A549 (cell line): ENCODE measurements around the gene PLSCR3. TPM values are rescaled to one million over a fixed set of nuclear protein-coding genes. Genes with fewer than 3 reads are reported as not detected.

Experiments used
- ATAC-seq, 2 experiments: fragments of 200-7000 bp in 1 of 2; fragments of >200 bp in 1 of 2; cut with Nextera tagmentation in 1 of 2; cut with Tn5 transposase in 1 of 2; 3 replicates each; pipeline versions ENCODE4 v1.8.0 to v1.9.1; 2018 to 2020; ENCODE audit warnings: mild to moderate bottlenecking in 1 of 2, moderate library complexity in 1 of 2
- CTCF ChIA-PET: fragments of 300-600 bp; sonication (Branson Sonifier 250); formaldehyde crosslinking; extraction: SDS; loops from one replicate; lab custom pipeline; 2021; ENCODE audit warnings: antibody characterized with exemption, inconsistent platforms; lab: Yijun Ruan, JAX
- POLR2A ChIA-PET: fragments of 350-600 bp; formaldehyde crosslinking; extraction: SDS; loops from one replicate; lab custom pipeline; 2021; ENCODE audit warnings: antibody characterized with exemption, inconsistent platforms; lab: Yijun Ruan, JAX
- DNase-seq, 2 experiments: peaks; one replicate each; pipeline versions ENCODE4 v3.0.0 to v3.0.0-alpha.2; 2011 to 2016; ENCODE audit warnings: low read depth in 1 of 2, low spot score in 1 of 2
- FAIRE-seq: peaks from 2 replicates; lab custom pipeline; 2011; peaks lifted over from hg19 to GRCh38; lab: Jason Lieb, UNC
- H3K27ac ChIP-seq, 2 experiments: fragments of >200 bp; sonication (Bioruptor Twin); formaldehyde crosslinking; 3 replicates each; pipeline ENCODE4 v1.5.1; 2016 to 2017
- H3K4me1 ChIP-seq: fragments of >200 bp; sonication (Bioruptor Twin); formaldehyde crosslinking; 3 replicates; pipeline ENCODE4 v1.6.1; 2016
- H3K4me2 ChIP-seq: fragments of >200 bp; sonication (Bioruptor Twin); formaldehyde crosslinking; 3 replicates; pipeline ENCODE4 v1.6.1; 2016
- H3K4me3 ChIP-seq: fragments of >200 bp; sonication (Bioruptor Twin); formaldehyde crosslinking; 3 replicates; pipeline ENCODE4 v1.5.1; 2016
- H3K9me3 ChIP-seq: fragments of >200 bp; sonication (Bioruptor Twin); formaldehyde crosslinking; 3 replicates; pipeline ENCODE4 v1.6.1; 2016
- BHLHE40 ChIP-seq: IDR thresholded peaks from 2 replicates; pipeline ENCODE4 v1.6.1; 2012; ENCODE audit warnings: low read depth, low read length, inconsistent platforms
- CBX2 ChIP-seq: fragments of 200-600 bp; sonication (generic); IDR thresholded peaks from 2 replicates; pipeline ENCODE4 v1.6.1; 2016; ENCODE audit warnings: low read depth, mild to moderate bottlenecking, borderline replicate concordance
- CBX8 ChIP-seq: fragments of 200-600 bp; sonication (generic); IDR thresholded peaks from 2 replicates; pipeline ENCODE4 v1.6.1; 2016
- CEBPB ChIP-seq, 2 experiments: fragments of >200 bp in 1 of 2; sonication (Bioruptor Twin) in 1 of 2; formaldehyde crosslinking in 1 of 2; IDR thresholded peaks; 2 replicates each; pipeline ENCODE4 v1.6.1; 2012 to 2016
- CHD2 ChIP-seq: fragments of 150-350 bp; IDR thresholded peaks from 2 replicates; pipeline ENCODE4 v1.6.1; 2014; ENCODE audit warnings: low read length; ENCODE audit not compliant: partially characterized antibody
- CHD4 ChIP-seq: fragments of 200-600 bp; sonication (generic); IDR thresholded peaks from 2 replicates; pipeline ENCODE4 v1.6.1; 2016; ENCODE audit warnings: antibody characterized with exemption, mild to moderate bottlenecking, borderline replicate concordance
- EHF ChIP-seq: fragments of 250-450 bp; sonication (Bioruptor Pico); IDR thresholded peaks from 2 replicates; pipeline ENCODE4 v1.5.0; 2020; ENCODE audit warnings: mild to moderate bottlenecking
- EP300 ChIP-seq, 2 experiments: fragments of >200 bp; sonication (Bioruptor Twin); formaldehyde crosslinking; IDR thresholded peaks; 2 replicates in 1 of 2; 3 replicates in 1 of 2; pipeline ENCODE4 v1.6.1; 2016 to 2017
- ESRRA ChIP-seq: fragments of 150-350 bp; IDR thresholded peaks from 2 replicates; pipeline ENCODE4 v1.6.1; 2014; ENCODE audit warnings: mild to moderate bottlenecking, low read length, borderline replicate concordance
- FOSB ChIP-seq: fragments of 250-450 bp; sonication (Bioruptor Pico); IDR thresholded peaks from 2 replicates; pipeline ENCODE4 v1.5.0; 2020; ENCODE audit warnings: mild to moderate bottlenecking, moderate library complexity
- GATA3 ChIP-seq: IDR thresholded peaks from 2 replicates; pipeline ENCODE4 v1.6.1; 2012; ENCODE audit warnings: borderline replicate concordance
- HDAC2 ChIP-seq: fragments of 200-600 bp; sonication (generic); IDR thresholded peaks from 2 replicates; pipeline ENCODE4 v1.6.1; 2016
- HEYL ChIP-seq: fragments of 250-450 bp; sonication (Bioruptor Pico); IDR thresholded peaks from 2 replicates; pipeline ENCODE4 v1.8.0; 2021; ENCODE audit warnings: mild to moderate bottlenecking, moderate library complexity
- HOXA7 ChIP-seq: fragments of 250-450 bp; sonication (Bioruptor Pico); IDR thresholded peaks from 2 replicates; pipeline ENCODE4 v1.5.0; 2020; ENCODE audit warnings: mild to moderate bottlenecking, moderate library complexity
- HOXB5 ChIP-seq: fragments of 250-450 bp; sonication (Bioruptor Pico); IDR thresholded peaks from 2 replicates; pipeline ENCODE4 v1.5.0; 2020; ENCODE audit warnings: mild to moderate bottlenecking, moderate library complexity
- KDM1A ChIP-seq: fragments of 200-600 bp; sonication (generic); IDR thresholded peaks from 2 replicates; pipeline ENCODE4 v1.6.1; 2016; ENCODE audit warnings: low read depth, mild to moderate bottlenecking
- KDM5A ChIP-seq: fragments of 200-600 bp; sonication (generic); IDR thresholded peaks from 2 replicates; pipeline ENCODE4 v1.6.1; 2016; ENCODE audit warnings: antibody characterized with exemption, mild to moderate bottlenecking
- MAFK ChIP-seq: fragments of 450-650 bp; IDR thresholded peaks from 2 replicates; pipeline ENCODE4 v1.6.1; 2014; ENCODE audit not compliant: partially characterized antibody
- MYC ChIP-seq: IDR thresholded peaks from 2 replicates; pipeline ENCODE4 v1.6.1; 2012; ENCODE audit warnings: mild to moderate bottlenecking, inconsistent platforms, low read length, improper control_type of control experiment, borderline replicate concordance
- NR3C1 ChIP-seq: fragments of >200 bp; sonication (Bioruptor Twin); formaldehyde crosslinking; IDR thresholded peaks from 3 replicates; pipeline ENCODE4 v1.6.1; 2017
- PHF8 ChIP-seq: fragments of 200-600 bp; sonication (generic); IDR thresholded peaks from 2 replicates; pipeline ENCODE4 v1.6.1; 2016; ENCODE audit warnings: low read depth, mild to moderate bottlenecking, antibody characterized with exemption, moderate library complexity, borderline replicate concordance
- POLR2A ChIP-seq: IDR thresholded peaks from 2 replicates; pipeline ENCODE4 v1.6.1; 2012; ENCODE audit warnings: mild to moderate bottlenecking, low read length
- RAD21 ChIP-seq, 2 experiments: fragments of >200 bp in 1 of 2; sonication (Bioruptor Twin) in 1 of 2; formaldehyde crosslinking in 1 of 2; IDR thresholded peaks in 1 of 2; conservative IDR thresholded peaks in 1 of 2; 2 replicates in 1 of 2; 3 replicates in 1 of 2; pipeline ENCODE4 v1.6.1; 2012 to 2018; ENCODE audit warnings: inconsistent platforms in 1 of 2
- RARB ChIP-seq: fragments of 250-450 bp; sonication (Bioruptor Pico); IDR thresholded peaks from 2 replicates; pipeline ENCODE4 v1.8.0; 2021; ENCODE audit warnings: mild to moderate bottlenecking, moderate library complexity
- RFX5 ChIP-seq: fragments of 450-650 bp; IDR thresholded peaks from 2 replicates; pipeline ENCODE4 v1.7.1; 2014; ENCODE audit warnings: antibody characterized with exemption, mild to moderate bottlenecking, moderate library complexity
- RNF2 ChIP-seq: fragments of 200-600 bp; sonication (generic); IDR thresholded peaks from 2 replicates; pipeline ENCODE4 v1.6.1; 2016; ENCODE audit warnings: low read depth, mild to moderate bottlenecking, antibody characterized with exemption, moderate library complexity, borderline replicate concordance
- SREBF2 ChIP-seq: fragments of 450-650 bp; IDR thresholded peaks from 2 replicates; pipeline ENCODE4 v1.6.1; 2014; ENCODE audit warnings: mild to moderate bottlenecking, moderate library complexity
- TFCP2L1 ChIP-seq: fragments of 250-450 bp; sonication (Bioruptor Pico); IDR thresholded peaks from 2 replicates; pipeline ENCODE4 v1.5.0; 2021; ENCODE audit warnings: mild to moderate bottlenecking
- TP53 ChIP-seq: fragments of 250-450 bp; sonication (Bioruptor Pico); IDR thresholded peaks from 2 replicates; pipeline ENCODE4 v1.5.0; 2021; ENCODE audit warnings: mild to moderate bottlenecking, moderate library complexity
- ZFP36 ChIP-seq: fragments of 450-650 bp; IDR thresholded peaks from 2 replicates; pipeline ENCODE4 v1.6.1; 2014; ENCODE audit warnings: borderline replicate concordance; ENCODE audit not compliant: partially characterized antibody
- WGBS: methylation state at CpG from one replicate; pipeline ENCODE4 v1.1.6; 2017; ENCODE audit errors: missing lambda C conversion rate; 5-methylcytosine and 5-hydroxymethylcytosine counted together
- polyA plus RNA-seq, 4 experiments: library from polyadenylated mRNA; depleted of rRNA in 3 of 4; stranded (reverse); fragments of >200 nt; fragmentation: RNase III in 1 of 4; extraction: RNeasy Plus Mini Kit Qiagen cat#74134 plus additional on column Dnase treatment in 1 of 4; gene quantifications; 2 replicates in 3 of 4; 3 replicates in 1 of 4; pipeline ENCODE4 v1.2.3, GENCODE V29; 2011 to 2017
- TF ChIP-seq, protein P1 (sequence below): fragments of >200 bp; sonication (Bioruptor Twin); formaldehyde crosslinking; IDR thresholded peaks from 2 replicates; pipeline ENCODE4 v1.6.1; 2016
- TF ChIP-seq, protein P2 (sequence below): fragments of >200 bp; sonication (Bioruptor Twin); formaldehyde crosslinking; IDR thresholded peaks from 3 replicates; pipeline ENCODE4 v1.6.1; 2016
- TF ChIP-seq, protein P3 (sequence below): fragments of 250-450 bp; sonication (Bioruptor Pico); IDR thresholded peaks from 2 replicates; pipeline ENCODE4 v1.5.0; 2021; ENCODE audit warnings: mild to moderate bottlenecking, moderate library complexity, borderline replicate concordance

The PLSCR3 gene
- polyA plus RNA-seq, 2 of the 4 experiments (the other 2 are of a cell fraction) = 11.0 to 29.6 TPM

DNA sequence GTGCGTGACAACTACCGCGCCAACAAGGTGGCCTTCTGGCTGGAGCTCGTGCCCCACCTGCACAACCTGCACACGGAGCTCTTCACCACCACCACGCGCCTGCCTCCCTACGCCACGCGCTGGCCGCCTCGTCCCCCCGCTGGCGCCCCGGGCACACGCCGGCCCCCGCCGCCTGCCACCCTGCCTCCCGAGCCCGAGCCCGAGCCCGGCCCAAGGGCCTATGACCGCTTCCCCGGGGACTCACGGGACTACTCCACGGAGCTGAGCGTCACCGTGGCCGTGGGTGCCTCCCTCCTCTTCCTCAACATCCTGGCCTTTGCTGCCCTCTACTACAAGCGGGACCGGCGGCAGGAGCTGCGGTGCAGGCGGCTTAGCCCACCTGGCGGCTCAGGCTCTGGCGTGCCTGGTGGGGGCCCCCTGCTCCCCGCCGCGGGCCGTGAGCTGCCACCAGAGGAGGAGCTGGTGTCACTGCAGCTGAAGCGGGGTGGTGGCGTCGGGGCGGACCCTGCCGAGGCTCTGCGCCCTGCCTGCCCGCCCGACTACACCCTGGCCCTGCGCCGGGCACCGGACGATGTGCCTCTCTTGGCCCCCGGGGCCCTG lies 22.8 kb upstream of the PLSCR3 start:
- H3K4me1 ChIP-seq = 0 out of 3 replicates have a peak, but pooled peaks cover 3% of the 10 kb centered on the region
- no peak for DNase-seq
- no peak for FAIRE-seq
- no peak overlapping the region for H3K27ac ChIP-seq
- no peak for ATAC-seq
- CTCF ChIA-PET = interaction anchor here (0.8 to 2.1 kb wide), 2 partner anchors 19 to 144 kb away, joined by 3 to 9 read pairs; no protein-coding TSS in a partner anchor
- H3K4me2 ChIP-seq = no peak overlapping the region
- H3K4me3 ChIP-seq = no peak overlapping the region
- TF ChIP-seq TFCP2L1 (CRISPR knock-in tag) = no peak
- no peak for TF ChIP-seq PHF8
- no peak for TF ChIP-seq MYC
- no peak for TF ChIP-seq EHF (CRISPR knock-in tag)
- TF ChIP-seq HDAC2 = no peak
- TF ChIP-seq NR3C1 = no peak
- TF ChIP-seq CHD4 = no peak
- no peak for TF ChIP-seq KDM5A
- TF ChIP-seq BHLHE40 = no peak
- TF ChIP-seq, protein P1, sequence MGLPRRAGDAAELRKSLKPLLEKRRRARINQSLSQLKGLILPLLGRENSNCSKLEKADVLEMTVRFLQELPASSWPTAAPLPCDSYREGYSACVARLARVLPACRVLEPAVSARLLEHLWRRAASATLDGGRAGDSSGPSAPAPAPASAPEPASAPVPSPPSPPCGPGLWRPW = no peak
- no peak for TF ChIP-seq CHD2
- TF ChIP-seq CBX2 = no peak
- no peak for TF ChIP-seq HEYL (CRISPR knock-in tag)
- no peak for TF ChIP-seq KDM1A
- no peak for TF ChIP-seq HOXB5 (CRISPR knock-in tag)
- TF ChIP-seq GATA3 = no peak
- TF ChIP-seq, protein P2, sequence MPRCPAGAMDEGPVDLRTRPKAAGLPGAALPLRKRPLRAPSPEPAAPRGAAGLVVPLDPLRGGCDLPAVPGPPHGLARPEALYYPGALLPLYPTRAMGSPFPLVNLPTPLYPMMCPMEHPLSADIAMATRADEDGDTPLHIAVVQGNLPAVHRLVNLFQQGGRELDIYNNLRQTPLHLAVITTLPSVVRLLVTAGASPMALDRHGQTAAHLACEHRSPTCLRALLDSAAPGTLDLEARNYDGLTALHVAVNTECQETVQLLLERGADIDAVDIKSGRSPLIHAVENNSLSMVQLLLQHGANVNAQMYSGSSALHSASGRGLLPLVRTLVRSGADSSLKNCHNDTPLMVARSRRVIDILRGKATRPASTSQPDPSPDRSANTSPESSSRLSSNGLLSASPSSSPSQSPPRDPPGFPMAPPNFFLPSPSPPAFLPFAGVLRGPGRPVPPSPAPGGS = no peak
- no peak for TF ChIP-seq POLR2A
- no peak for TF ChIP-seq RARB (CRISPR knock-in tag)
- TF ChIP-seq ZFP36 = no peak
- POLR2A ChIA-PET = no interaction called here
- 95% methylated on average over 54 of the region's 54 CpGs for WGBS
- no peaks in the 10 kb centered on the region for H3K9me3 ChIP-seq

DNA sequence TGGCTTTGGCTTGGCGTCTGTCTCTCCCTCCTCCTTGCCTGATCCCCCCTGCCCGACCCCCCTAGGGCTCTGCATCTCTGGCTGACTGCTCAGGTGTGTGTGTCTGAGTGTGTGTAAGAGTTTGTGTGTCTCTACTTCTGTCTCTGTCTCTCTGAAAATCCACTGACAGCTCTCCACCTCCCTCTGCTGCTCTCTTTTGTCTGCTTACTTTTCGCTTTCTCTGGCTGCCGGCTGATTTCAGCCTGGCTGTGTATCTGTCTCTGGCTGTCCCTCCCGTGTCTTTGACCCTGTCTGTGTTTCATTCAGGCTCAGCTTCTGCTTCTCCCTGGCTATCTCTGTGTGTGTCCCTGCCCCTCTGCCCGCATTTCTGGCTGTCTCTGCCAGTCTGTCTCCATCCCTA lies 22.0 kb upstream of the PLSCR3 start:
- H3K9me3 ChIP-seq = no peaks in the 10 kb centered on the region
- H3K4me2 ChIP-seq = no peak overlapping the region
- 57% methylated on average over 6 of the region's 6 CpGs for WGBS
- no peak overlapping the region for H3K4me3 ChIP-seq
- DNase-seq = no peak
- ChIA-PET CTCF (interaction anchor here (0.8 to 2.1 kb wide), 2 partner anchors 10 to 20 kb away, joined by 3 to 9 read pairs; no protein-coding TSS in a partner anchor), POLR2A (no interaction called here)
- no peak for TF ChIP-seq HOXB5 (CRISPR knock-in tag)
- no peak for TF ChIP-seq PHF8
- TF ChIP-seq RAD21 (conservative IDR thresholded peaks at IDR 0.05 in 1 of 2, IDR thresholded peaks at IDR 0.05 in 1 of 2) = peak in 1 of 2 experiments; percentile 35; a peak in 2 of 5 replicates
- no peak for TF ChIP-seq POLR2A
- no peak for TF ChIP-seq RFX5
- H3K4me1 ChIP-seq = 0 out of 3 replicates have a peak, but pooled peaks cover 3% of the 10 kb centered on the region
- ATAC-seq = peak in 1 of 2 experiments; percentile 10; a peak in 2 of 6 replicates
- H3K27ac ChIP-seq = no peak overlapping the region
- FAIRE-seq = no peak

DNA sequence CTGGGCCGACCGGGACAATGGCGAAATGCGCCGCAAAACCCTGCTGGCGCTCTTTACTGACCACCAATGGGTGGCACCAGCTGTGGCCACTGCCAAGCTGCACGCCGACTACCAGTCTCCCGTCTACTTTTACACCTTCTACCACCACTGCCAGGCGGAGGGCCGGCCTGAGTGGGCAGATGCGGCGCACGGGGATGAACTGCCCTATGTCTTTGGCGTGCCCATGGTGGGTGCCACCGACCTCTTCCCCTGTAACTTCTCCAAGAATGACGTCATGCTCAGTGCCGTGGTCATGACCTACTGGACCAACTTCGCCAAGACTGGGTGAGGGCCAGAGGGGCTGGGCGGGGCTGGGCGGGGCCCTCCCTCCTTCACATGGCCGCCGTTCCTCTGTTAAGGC lies 21.5 kb upstream of the PLSCR3 start:
- POLR2A ChIA-PET = no interaction called here
- CTCF ChIA-PET = interaction anchor here (0.8 to 2.1 kb wide), 2 partner anchors 9 to 21 kb away, joined by 3 to 9 read pairs; no protein-coding TSS in a partner anchor
- TF ChIP-seq TP53 = no peak
- no peak for TF ChIP-seq CBX8
- no peak for TF ChIP-seq CEBPB (IDR thresholded peaks at IDR 0.05)
- no peak for TF ChIP-seq ESRRA
- no peak for TF ChIP-seq FOSB
- no peak for TF ChIP-seq RARB (CRISPR knock-in tag)
- no peak for TF ChIP-seq POLR2A
- no peak for TF ChIP-seq EP300 (IDR thresholded peaks at IDR 0.05)
- no peak for TF ChIP-seq SREBF2
- no peak for TF ChIP-seq RNF2
- TF ChIP-seq, protein P3, sequence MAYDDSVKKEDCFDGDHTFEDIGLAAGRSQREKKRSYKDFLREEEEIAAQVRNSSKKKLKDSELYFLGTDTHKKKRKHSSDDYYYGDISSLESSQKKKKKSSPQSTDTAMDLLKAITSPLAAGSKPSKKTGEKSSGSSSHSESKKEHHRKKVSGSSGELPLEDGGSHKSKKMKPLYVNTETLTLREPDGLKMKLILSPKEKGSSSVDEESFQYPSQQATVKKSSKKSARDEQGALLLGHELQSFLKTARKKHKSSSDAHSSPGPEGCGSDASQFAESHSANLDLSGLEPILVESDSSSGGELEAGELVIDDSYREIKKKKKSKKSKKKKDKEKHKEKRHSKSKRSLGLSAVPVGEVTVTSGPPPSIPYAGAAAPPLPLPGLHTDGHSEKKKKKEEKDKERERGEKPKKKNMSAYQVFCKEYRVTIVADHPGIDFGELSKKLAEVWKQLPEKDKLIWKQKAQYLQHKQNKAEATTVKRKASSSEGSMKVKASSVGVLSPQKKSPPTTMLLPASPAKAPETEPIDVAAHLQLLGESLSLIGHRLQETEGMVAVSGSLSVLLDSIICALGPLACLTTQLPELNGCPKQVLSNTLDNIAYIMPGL (CRISPR knock-in tag) = no peak
- TF ChIP-seq MAFK = no peak
- TF ChIP-seq HOXA7 = no peak

More for the DNA sequence above, 21.5 kb upstream of the PLSCR3 start:
- Histone ChIP-seq H3K4me1 (0 out of 3 replicates have a peak, but pooled peaks cover 3% of the 10 kb centered on the region), H3K4me3 (no peak overlapping the region), H3K4me2 (no peak overlapping the region), H3K9me3 (no peaks in the 10 kb centered on the region), H3K27ac (no peak overlapping the region)
- FAIRE-seq (no peak), ATAC-seq (no peak), DNase-seq (no peak)
- 91% methylated on average over 23 of the region's 23 CpGs for WGBS
